HG03025 (cell line): ENCODE measurements around the gene HOXA10.

ENCODE experiments used
- ATAC-seq: cut with Tn5 transposase; IDR thresholded peaks from one replicate; pipeline ENCODE4 v1.9.1; 2021; ENCODE audit warnings: mild to moderate bottlenecking, moderate library complexity; ENCODE audit not compliant: unreplicated experiment, low FRiP score

HOXA10 gene

DNA sequence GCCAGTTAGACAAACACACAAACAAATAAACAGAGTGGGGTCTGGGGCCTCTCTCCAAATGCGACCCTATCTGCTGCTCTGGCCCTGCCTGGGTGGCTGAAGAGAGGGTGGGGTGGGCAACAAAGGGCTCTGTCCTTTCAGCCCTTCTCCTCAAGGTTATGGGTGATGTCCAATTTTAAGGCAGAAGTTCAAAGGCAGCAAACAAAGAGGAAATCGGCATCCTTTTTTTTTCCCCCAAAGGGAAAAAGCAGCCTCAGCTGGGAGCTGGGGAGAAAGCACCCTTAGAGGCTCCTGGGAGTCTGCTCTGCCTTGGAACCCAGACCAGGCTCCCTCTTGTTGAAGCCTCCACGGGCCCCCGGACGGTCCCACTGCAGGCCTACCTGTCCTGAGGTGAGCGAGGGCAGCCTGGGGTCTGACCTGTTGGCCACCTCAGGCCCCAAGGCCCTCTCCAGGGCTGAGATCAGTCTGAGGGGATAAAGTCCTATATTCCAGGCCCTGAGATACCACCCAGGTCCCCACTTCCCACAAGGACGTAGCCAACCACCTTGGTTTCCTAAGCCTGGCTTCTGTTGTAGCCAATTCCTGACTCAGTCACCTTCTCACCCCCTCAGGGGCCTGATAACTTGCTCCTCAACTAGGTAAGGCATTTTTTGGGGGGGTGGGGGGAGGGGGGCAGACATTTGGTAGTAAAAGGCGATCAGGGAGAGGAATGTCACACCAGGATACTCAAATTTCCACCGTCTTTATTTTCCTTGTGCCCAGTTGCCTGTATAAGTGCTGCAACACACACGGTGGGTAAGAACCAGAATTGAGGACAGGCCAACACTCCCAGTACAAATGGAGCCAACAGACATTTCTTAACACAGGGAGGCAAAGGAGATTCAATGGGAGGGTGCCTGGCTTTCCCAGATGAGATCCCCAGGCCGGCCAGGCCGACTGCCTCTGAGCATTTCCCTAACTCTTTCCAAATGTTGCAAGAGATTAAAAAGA, 6.6 kb upstream of the HOXA10 start:
- no peak for ATAC-seq

DNA sequence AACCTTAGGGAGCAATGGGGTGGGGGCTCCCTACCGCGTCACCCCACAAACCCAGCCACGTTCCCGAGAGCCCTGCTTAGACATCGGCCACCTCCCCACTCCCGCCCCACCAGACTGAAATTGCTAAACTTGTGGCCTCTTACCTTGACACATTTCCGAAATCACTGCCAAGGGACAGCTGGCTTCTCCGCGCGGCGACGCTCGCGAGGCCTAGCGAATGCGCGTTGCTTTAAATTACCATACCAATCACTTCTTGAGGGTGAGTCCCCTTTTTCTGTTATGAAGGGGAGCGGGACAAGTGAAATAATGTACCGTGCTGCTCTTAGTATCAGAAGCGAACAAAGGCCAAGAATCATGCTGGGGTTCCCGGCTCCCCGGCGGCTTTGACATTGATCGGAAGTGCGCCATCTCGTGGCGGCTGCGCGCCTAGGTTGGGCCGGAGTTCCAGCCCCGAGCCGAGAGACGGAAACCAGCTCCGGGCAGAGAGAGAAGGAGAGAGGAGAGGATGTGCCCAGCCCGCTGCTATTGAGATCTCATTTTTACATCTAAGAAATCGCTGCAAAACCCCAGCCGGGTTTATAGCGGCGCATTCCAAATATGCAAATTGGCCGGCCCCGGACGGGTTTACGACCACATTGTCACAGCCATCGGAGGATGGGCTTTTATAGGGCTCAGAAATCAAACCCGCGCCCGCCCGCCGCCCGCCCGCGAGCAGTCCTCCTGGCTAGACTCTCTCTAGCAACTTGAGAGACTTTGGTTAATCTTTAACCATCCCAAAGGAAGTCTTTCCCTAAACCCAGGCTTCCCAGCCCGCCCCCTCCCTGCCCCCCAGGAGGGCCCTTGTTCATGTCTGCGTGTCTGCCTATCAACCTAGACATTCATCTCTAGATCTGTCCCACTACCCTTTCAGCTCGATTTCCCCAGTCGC, 5.6 kb upstream of the HOXA10 start:
- no peak for ATAC-seq

DNA sequence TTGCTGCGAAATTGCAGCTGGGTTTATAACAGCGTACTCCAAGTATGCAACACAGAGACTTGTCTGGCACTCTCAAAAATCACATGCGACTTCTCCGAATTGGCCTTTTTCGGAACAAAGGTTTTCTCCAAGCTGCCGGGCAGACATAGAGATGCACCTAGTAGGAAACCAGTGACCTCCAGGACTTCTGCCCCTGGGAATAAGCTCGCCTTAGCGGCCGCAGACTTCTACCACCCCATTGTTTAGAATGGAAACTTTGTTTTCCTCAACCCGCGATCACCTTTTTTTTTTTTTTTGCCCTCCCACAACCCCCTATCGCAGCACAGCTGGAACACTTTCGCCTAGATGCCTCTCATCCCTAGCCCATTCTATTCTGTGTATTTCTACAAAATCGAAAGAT, 4.9 kb upstream of the HOXA10 start:
- no peak for ATAC-seq

DNA sequence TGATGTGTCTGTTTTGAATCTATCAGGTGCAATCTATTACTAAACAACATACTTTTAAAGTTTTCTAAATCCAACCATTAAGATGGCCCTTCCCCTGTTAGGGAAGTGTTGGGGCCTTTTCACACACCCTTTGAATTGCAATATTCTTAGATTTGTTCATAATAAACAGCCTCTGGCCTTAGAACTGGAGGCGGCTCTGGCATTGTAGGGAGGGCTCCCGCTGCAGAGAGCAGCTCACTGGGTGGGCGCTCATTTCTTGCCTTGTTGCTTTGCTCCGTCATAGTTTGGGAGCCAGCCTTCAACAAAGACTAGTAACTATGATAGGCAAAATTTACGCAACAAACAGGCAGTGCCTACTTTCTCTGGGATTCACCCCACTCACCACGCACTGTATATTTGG, 4.2 kb upstream of the HOXA10 start:
- no peak for ATAC-seq

DNA sequence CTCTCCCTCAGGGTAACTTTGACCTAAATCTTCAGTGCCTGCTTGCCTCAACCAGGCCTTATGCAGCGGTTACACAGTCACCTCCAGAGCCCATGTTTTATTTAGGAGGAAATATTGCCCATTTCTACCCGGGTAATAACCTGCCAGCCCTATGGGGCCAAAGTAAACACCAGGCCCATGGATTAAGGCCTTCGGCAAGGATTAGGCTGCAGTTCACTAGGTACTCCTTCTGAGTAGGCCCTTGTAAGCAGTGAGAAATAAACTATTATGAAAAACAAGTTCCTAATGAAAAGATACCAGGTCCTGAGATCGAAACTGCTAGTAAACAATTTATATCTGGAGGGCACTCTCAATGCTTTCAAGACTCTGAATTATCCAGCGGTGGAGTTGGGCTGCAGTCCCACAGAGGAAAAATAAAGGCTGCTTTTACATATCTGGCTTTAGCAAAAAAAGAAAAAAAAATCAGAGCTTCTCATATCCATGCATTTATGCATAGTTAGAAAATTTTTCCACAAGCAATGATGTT, 3.7 kb upstream of the HOXA10 start:
- ATAC-seq = no peak

DNA sequence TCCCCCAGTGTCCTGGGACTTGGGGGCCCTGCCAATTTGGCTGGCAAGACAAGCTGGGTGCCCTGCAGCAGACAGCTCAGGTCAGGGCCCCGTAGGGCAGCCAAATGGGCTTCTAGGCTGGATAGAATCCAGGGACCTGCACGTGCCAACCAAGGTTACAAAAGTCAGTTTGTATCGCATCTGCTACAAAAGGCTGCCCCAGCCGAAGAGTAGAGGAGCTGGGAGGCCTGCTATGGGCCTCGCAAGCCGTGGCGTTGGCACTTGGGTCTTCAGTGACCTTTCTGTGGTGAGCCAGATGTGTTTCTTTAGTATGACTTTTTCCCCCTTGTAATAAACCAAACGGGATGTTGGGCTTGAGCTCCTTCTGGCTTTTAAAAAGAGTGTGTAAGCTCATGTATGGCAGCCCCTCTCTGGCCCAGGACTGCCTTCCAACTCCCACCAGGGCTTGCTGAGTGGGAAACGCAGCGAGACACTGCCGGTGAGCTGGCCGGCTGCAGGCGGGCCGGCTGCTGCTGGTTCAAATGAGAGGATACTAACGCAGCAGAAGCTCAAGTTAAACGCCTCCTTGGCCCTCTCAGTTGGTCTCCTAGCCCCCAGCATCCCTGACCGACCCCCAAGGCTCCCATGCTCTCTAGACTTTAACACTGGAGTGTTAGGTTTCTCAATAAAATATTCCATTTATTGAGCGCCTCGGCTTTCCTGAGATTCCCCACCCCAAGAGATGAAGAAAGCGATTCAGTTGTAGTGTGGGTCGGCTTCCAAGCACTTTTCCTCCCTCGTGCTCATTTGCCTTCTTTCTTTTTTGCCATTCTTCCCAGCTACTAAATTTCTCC, 3.1 kb upstream of the HOXA10 start:
- no peak for ATAC-seq

DNA sequence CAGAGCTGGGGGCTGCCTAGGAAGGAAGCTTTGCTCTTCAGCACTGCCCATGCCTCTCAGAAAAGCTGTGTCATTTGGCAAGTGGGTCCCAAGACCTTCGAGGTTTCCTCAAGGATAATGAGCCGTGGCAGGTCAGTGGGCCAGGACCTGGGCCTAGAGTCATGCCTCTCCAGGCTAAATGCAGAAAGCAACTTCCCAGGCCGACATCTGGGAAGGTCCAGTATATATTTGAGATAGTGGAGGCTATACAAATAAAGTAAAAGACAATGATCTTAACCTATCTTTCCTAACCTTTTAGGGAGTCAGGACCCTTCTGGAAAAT, 2.4 kb upstream of the HOXA10 start:
- ATAC-seq = no peak

DNA sequence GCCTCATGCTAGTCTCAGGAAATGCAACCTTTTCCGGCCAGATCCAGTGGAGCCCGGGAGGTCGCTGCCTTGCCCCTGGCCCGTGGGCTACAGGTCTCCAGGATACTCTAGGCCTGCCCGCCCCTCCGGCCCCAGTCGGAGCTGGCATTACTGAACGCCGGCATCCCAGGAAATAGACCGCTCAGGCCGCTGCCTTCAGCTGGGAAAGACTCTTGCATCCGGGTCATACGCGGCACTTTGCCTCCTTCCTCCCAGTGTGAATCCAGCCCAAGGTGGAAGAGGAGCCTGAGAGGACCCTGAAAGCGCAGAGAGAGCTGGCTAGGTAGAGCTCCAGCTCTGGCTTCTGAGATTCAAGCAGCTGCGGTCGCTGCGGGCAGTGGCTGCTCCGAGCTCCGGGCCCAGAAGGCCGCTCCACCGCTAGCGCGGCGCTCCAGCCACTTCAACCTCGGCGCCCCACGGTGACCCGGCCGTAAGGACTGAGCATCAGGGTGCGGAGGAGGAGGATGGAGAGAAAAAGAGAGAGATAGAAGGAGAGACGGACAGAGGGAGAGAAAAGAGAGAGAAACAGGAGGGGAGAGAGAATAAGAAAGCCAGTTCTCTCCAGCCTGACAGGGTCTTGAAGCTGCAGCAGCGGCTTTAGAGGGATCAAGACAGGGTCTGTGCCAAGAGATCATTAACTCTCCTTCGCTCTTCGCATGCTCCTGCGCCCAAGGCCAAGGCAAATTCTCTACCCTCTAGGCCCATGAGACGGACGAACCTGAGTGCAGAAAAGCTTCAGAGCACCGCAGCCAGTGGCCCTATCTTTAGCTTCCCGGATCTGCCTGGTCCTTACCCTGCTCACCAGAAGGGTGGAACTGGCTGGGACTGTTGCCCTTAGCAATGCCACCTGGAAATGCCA, 1.8 kb upstream of the HOXA10 start:
- ATAC-seq = no peak

DNA sequence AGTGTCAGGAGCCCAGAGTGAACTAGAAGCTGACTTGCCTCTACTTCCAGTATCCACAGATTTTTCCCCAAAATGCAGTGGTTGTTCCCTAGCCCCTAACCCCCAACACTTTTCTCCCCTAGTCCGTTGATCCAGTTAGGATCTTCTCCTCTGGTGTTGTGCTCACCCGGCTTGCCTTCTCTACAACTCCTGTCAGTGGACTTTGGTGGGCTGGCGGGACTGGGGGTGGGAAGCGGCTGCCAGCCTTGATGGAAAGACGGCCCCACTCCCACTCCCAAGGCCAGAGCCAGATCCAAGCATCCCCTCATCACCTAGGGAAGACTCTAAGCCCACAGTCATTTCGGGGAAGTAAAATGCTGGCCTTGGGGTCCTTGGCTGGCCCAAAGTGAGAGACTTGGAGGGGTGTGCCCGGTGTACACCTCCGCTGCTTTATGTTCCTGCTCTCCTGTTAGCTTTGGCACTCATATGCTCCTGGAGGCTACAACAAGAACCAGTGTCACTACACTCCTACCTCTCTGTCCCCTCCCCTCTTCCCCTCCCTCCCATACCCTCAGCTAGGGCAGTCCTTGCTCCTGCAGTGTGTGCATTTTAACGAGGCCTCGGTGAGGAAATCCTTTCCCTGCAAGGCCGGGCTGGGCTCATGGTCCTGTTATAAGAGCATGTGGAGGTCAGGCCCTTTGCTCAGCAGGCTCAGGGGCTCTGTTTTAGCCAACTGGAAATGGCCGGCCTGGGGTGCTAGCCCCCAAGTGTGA, 930 bp upstream of the HOXA10 start:
- ATAC-seq = no peak

DNA sequence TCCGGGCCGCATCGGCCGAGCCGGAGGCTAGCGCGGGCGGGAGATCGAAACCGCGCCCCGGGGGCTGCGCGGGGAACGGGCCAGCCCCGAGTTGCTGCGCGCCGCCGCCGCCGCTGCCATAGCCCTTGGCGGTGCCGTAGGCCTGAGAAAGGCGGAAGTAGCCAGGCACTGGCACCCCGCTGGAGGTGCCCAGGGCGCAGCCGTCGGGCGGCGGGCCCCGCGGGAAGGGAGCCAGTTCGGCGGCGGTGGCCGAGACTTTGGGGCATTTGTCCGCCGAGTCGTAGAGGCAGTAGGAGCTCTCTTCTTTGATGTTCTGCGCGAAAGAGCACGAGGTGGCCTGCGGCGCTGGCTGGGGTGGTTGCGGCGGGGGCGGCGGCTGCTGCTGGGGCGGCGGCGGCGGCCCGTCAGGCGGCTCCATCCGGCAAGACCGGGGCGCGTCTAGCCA, 587 bp downstream of the HOXA10 start:
- no peak for ATAC-seq

DNA sequence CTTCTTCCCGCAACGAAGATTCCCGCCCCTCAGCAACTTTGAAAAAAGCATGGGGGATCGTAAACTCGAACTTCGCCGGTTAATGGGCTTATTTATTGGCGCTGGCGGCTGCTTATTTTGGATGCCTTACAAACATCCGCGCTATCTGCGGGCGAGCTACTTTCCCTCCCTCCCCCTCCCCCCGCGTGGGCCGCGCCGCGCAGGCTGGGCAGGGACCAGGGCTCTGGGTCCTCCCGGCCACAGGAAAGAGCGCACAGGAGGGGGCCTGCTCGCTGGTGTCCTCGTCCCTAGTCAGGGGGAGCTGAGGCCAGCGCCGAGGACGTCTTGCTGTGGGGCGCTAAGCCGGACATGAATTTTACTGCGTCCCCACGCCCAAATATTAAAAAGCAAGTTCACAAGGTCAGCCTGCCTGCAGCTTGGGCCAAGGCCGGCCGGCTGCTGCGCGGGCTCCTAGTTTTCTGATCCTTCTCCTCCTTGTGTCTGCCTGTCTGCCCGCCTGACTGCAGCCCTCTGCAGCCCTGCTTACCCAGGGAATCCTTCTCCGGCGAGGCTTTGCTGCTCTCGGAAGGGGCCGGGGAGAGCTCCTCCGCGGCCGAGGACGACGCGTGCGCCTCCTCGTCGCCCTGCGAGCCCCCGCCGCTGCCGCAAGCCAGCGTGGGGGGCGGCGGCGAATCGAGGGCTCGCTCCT, 1.2 kb downstream of the HOXA10 start:
- no peak for ATAC-seq

DNA sequence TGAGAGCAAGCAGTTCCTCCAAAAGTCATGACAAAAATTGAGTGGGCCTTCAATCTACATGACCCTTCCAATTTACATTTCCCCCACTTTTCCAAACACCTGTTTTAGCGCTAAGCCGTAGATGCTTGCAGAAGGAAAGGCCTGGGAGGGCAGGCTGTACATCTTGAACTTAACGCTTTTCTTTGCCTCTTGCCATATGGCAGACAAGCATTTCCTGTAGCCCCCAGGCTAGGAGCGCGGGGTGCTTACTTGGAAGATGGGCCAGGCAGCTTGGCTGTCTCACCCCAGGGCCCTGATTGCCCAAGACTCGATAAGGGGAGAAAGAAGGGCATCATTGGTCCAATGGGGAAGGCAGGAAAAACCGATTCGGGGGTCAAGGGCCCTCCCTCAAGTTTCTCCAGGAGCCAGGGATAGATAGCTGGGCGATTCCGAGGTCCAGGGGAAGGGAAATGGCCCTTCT, 1.8 kb downstream of the HOXA10 start:
- ATAC-seq = no peak

DNA sequence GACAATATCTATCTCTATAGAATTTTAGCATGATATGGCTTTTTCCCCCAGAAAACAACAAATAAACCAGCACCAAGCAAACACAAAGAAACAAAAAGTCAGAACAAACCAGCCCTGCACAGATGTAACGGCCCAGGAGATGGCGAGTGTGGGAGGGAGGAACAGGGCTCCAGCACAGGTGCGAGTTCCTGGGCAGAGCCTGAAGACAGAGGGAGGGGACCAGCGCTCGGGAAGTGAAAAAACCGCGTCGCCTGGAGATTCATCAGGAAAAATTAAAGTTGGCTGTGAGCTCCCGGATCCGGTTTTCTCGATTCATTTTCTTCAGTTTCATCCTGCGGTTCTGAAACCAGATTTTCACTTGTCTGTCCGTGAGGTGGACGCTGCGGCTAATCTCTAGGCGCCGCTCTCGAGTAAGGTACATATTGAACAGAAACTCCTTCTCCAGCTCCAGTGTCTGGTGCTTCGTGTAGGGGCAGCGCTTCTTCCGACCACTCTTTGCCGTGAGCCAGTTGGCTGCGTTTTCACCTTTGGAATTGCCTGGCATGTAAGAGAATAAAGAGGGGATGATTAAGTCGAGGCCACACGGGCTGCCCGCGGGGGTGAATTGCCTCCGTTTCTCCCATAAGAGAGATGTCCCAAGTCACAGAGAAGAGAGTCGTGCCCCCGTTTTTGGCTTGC, 2.3 kb downstream of the HOXA10 start:
- no peak for ATAC-seq

DNA sequence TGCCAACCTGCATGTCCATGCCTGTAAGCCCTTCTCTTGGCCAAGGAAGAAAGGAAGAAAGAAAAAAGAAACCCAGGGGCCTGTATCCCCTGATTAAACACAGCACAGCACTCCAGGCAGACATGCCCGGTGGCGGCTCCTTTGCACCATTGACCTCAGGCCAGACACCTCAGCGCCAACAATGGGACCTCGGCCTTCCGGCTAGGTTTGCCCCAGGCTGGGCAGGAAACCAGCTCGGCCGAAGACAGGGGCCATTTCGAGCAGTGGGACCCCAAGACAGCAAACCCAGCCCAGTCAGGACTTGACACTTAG, 2.8 kb downstream of the HOXA10 start:
- no peak for ATAC-seq

DNA sequence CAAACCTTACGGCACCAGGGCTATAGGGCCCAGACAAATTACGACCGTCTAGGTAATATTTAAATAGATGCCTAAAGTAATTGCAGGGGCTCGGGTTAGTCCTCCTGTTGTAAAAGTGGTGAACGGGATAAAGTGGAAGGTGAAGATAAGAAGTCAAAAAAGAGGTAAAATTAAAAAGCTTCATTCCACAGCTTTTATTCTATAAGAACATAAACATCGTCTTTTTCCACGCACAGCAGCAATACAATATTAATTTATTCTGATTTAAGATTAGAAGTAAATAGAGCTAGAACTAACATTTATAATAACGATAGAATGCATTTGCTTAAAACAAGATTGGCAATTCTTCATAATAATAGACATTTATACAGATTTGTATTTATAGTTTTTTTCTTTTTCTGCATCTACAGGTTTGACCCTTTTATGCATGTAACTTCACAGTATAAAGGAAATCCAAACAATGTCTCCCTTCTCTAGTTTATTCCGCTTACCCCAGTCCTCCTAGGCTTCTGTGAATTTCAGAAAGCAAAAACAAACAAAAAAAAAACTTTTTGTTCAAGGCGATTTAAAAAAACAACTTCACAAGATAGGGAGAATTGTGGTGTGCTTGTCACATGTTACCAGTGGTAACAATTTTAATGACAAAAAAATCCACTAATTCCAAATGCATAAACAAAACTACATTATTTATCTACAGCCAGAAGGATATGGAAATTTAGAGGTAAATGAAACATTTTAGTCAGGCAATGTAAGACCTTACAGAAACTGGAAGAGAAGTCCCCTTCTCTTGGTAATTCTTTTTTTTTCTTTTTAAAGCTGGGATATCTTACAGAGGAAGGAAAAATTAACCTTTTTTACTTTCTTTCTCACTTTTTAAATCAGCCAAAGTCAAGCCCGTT, 3.4 kb downstream of the HOXA10 start:
- ATAC-seq = no peak

DNA sequence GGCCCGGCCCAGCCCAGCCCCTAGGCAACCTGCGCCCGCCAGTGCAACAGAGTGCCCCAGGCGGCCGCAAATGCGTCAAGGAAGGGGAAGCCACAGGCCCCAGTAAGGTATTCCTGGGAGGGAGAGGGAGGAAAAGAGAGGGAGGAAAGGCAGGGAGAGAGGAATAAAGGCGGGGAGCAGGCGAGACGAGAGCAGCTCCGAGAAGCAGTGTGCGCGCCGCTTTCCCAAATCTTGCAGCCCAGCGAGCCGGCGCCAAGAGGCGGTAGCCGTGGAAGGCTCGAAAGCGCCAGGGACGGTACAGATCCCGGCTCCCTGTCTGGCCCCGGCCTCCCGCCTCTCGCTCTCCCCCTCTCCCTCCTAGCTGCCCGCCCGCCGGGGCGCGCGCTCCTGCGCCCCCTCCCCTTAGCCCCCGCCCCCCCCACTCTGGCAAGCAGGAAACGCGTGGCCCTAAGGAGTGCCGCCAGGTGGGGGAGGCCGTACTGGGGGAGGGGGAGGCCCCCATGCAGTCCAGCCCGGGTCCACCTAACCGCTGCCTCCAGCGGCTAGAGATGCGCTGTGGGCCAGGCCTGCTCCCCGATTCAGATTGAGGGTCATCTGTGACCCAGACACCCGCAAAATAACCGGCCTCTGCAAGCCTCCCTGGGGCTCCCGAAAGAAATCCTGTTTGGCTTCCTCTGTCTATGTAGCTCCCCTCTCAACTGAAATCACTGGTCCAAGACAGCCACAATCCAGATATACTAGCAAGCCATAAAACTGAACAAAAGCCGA, 4.3 kb downstream of the HOXA10 start:
- ATAC-seq = no peak
